SKM-1 (cell line): ENCODE measurements around the gene ARID3C.

Experiments used
- DNase-seq: peaks from one replicate; lab custom pipeline; 2025; ENCODE audit not compliant: unreplicated experiment; lab: John Stamatoyannopoulos, UW

The ARID3C gene

DNA sequence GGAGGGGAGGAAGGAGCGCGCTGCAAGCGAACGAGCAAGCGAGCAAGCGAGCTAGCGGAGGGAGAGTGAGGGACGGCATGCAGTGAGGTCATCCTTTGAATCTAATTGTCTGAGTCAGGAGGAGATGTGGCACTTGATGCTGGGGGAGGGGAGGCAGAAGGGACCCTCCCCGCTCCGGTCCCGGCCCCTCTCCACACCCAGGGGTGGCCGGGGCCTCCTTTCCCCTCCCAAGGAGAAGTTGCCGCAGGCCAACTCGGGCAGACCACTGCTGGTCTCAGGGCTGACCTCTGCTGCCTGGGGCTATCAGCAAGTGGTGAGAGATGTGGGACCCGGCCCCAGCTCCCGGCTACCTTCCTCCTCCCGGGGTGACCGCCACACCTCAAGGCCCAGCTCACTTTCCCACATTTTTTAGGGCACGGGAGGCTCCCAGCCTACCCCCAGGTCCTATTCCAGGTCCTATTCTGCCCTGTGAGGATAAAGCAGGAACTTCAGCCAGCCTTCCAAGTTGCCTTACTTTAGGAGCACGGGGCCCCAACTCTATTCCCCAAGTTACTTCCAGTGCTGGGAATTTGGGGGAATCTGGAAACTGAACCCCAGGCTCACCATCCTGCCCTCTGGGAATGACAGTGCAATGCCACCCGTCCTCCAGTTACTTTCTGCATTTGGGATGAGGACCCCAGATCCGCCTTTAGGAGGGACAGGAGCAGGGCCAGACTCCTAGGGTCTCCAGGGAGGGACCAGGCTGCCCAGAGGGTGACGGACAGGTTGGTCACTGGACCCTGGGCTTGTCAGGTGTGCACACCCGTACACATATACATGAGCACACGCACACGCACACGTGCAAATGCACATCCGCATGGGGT is 50.4 kb downstream of the ARID3C start:
- DNase-seq: no peak

DNA sequence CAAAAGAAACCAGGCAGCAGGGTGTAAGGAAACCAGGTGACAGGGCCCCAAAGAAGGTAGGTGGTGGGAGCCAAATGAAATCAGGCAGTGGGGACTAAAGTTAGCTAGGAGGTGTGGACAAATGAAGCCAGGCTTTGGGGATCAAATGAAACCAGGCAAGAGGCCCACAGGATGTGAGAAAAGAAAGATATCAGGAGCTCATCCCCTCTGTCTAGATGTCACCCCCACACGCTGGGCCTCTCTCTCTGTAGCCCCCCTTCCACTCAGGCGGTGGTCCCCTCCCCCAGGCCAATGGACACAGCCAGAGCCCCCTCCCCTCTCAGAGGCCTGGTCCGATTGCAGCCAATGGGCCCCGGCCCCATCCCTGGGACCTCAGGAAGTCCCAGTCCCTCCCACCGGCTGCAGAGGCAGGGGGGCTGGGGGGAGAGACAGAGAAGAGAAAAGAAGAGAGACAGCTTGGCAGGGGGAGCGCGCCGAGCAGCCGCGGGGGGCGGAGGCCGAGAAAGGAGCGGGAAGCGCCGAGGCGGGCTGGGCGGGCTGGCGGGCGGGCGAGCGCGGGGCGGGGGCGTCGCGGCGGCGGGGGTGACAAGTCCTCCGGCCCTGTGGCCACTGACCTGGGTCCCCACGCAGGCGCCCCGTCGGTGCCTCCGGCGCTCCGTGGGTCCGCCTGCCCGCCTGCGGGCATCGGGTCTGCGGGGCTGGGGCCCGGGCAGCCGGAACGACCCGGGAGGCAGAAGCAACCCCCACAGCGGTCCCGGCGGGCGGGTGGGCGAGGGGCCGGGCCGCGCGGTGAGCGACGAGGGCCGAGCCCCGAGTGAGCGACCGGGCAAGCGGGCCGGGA is 51.2 kb downstream of the ARID3C start:
- no peak for DNase-seq

DNA sequence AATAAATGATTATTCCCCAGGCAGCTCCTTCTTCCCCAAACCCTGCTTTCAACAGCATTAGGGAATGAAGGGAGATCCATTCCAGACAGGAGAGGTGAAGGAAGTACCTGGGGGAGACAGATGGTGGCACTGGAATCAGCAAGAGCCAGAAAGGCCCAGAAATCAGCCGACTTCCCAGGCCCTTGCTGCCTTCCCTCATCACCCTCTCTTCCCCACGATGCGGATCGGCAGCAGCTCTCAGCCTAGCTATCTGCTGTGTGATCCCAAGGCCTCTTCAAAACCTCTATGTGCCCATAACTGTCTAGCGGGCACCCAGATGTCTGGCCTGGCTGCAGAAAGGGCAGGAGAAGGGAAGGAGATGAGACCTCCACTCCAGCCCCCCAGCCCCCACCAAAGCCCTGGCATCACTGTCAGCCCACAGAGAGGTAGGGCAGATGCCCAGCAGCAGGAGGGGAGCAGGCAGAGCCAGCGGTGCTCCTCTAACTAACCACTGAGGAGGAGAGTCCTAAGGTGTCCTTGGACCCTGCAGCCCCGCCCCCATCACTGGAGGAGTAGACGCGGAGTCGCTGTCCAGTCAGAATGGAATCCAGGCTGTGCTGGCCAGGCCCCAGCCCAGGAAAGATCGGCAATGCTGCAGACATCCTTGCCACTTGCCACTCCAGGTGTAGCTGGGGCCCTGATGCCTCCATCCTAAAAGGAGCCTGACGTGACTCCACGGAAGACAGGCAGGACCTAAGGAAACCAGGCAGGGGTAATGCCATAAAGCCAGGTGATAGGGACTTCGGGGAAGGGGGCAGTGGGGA is 52.1 kb downstream of the ARID3C start:
- no peak for DNase-seq

DNA sequence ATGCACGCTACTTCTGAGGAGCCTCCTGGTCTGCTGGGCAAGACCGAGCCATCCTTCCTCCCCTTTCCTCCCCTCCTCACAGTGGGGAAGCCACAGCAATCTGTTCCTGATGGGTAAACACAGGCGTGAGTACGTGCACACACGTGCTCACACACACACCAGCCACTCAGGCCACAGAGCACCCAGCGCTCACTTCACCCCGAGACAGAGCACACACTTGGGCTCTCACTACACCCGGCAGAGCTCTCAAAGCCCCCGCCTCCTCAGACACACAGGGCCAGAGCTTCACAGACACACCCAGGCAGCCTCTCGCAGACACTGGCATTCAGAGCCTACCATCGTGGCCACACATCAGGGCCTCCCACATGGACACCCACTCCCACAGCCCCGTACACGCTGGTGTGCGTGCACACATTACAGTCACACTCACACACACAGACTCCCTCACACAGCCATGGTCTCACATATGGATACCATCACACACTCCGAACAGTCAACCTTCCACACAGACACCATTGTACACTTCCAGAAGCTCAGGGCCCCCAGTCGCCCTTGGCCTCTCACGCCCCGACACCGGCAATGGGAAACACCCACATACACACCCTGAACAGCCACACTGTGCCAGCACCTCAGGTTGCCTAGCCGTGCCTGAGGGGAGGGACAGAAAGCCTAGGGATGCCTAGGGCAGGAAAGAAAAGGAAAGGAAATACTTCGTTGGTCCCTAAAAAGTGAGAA is 52.8 kb downstream of the ARID3C start:
- DNase-seq: no peak

DNA sequence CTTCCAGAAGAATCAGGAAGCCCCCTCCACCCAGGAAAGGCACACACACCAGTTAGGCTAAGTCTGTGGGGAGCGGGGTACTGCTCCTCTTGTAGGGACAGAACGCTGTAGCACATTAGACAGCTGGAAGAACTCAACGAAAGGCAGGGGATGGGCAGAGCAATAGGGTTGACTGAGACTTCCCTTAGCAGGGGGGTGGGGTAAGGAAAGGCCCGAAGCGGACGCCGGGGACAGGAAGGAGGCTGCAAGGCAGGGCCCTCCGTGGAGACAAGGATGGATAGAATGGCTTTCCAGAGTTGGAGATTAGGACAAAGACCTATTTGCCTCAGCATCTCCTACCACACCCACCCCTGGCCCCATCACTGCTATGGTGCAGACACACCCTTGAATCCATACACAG is 53.6 kb downstream of the ARID3C start:
- DNase-seq: no peak

DNA sequence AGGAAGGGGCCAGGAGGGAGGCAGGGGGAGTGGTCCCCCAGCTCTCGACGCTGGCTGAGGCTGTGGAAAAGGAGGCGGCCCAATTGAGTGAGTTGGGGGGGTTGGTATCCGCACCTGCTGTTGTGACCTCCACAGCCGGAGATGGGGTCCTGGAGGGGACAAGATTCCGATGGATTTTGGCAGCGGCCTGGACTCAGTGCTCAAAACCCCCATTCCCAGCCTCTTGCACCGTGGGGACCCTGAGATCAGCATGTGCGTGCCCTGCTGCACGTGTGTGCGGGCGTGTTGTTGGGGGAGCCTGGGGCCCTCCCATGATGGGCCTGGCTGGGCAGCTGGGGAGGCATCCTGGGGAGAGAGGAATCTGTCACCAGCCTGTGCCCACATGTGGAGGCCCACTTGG is 54.3 kb downstream of the ARID3C start:
- no peak for DNase-seq

DNA sequence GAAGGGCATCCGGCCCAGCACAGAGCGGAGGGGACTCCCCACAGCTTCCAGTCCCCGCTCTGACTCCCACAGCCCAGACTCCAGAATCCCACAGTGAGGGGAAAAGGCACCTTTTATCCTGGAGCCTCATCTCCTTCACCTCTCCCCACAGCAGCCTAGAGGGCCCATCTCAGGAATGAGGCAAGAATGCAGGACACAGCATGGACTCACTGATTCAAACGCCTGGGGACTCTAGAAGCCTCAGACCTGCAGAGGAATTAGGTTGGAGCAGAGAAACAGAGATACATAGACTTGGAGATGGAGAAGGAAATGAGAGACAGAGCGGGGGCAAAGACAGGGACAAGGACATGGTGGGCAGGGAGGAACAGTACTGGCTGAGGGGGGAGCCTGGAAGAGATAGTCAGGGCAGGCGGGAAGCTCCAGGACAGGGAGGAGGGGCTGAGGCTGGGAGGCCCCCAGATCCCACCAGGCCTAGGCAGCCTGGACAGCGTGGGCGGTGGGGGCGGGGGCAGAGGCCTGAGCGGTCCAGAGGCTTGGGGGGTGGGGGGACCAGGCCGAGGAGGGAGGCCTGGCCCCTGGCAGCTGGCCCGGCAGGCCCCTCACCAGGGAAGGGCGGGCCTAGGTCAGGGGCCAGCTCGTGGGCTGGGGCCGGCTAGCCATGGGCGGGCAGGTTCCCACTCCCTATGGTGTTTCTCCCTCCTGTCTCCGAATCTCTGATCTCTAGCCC is 55.1 kb downstream of the ARID3C start:
- DNase-seq: no peak

DNA sequence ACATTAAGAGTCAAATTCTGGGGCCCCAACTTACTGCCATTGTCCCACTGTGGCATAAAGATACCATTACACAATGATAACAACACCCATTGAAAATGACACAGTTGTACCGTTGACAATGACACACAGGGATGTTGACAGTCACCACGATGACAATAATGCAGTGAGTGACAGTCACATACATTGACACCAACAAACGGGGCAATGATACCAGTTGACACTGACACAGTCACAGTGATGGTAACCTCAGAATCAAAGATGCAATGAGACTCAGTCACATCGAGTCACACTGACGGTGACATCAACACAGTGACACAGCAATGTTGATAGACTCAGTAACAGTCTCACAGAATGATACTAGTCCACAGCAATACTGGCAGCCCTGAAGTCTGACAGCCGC is 56.2 kb downstream of the ARID3C start:
- no peak for DNase-seq

DNA sequence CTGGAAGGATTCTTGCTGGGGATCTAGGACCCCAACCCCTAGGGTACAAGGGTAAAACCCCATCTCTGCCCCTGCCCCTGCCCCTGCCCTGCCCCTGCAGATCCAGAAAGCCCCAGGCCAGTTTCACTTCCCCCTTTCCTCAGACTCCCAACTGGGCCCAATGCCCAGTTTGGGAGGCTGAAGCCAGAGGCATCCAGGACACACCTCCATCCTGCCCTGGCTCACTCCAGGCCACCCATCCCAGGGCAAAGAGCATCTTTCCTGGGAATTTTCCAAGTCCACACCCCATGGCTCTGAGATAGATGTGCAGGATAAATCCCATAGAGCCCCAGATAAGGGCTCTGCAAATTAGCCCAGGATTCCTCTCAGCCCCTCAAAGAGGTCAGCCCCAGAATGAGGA is 56.8 kb downstream of the ARID3C start:
- DNase-seq: no peak

DNA sequence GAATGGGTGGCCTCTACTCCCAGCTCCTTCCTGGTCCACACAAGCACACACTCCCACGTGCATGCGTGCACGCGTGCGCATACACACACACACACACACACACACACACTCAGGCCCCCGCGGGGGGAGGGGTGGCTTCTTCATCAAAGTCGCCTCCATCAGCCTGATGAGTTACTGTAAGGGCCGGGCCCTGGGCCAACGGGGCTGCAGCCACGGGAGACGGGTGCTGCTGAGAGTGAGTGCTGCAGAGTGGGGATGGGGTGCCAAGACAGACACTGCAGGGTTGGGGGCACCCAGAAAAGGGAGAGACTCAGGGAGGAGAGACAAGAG is 57.4 kb downstream of the ARID3C start:
- DNase-seq: no peak
